HCT116 (cell line): ENCODE measurements around the gene TBCD. TPM values are rescaled to one million over a fixed set of nuclear protein-coding genes. Genes with fewer than 3 reads are reported as not detected.

Experiments
- ATAC-seq: fragments of 200-7000 bp; cut with Tn5 transposase; 2 replicates; pipeline ENCODE4 v1.9.1; 2020; ENCODE audit warnings: mild to moderate bottlenecking, moderate library complexity
- BruUV-seq: library from RNA; stranded (reverse); fragments of 400-500 nt; replicated peaks from 2 replicates; lab custom pipeline; 2021; lab: Mats Ljungman, UMichigan
- CTCF ChIA-PET: fragments of 300-600 bp; sonication (Branson Sonifier 250); formaldehyde crosslinking; loops from one replicate; lab custom pipeline; 2021; ENCODE audit warnings: antibody characterized with exemption; lab: Charles Lee
- POLR2A ChIA-PET: fragments of 300-600, 350-600 bp; sonication (Branson Sonifier 250); formaldehyde crosslinking; loops from one replicate; lab custom pipeline; 2021; ENCODE audit warnings: antibody characterized with exemption; lab: Charles Lee
- RAD21 ChIA-PET, 2 experiments: fragments of 300-600 bp; sonication (Branson Sonifier 250); formaldehyde crosslinking; loops; one replicate each; lab custom pipeline; 2023; ENCODE audit warnings: low total read pairs in 2 of 2; ENCODE audit not compliant: uncharacterized antibody in 2 of 2, unreplicated experiment in 2 of 2, low non-redundant PET in 1 of 2; lab: Charles Lee
- DNase-seq: peaks from one replicate; pipeline ENCODE4 v3.0.0-alpha.2; 2010; ENCODE audit warnings: low read depth, low spot score
- H2AFZ ChIP-seq: fragments of 200-600 bp; shearing (Covaris generic), sonication (generic); 2 replicates; pipeline ENCODE4 v1.6.1; 2017; ENCODE audit warnings: low read depth, mixed run types, mixed read lengths, antibody characterized with exemption, low read length; ENCODE audit not compliant: poor library complexity, severe bottlenecking
- H3K27ac ChIP-seq: 2 replicates; pipeline ENCODE4 v1.5.1; 2012; ENCODE audit warnings: low read depth, low read length
- H3K27me3 ChIP-seq: fragments of 200-600 bp; sonication (generic); 2 replicates; pipeline ENCODE4 v1.6.1; 2016; ENCODE audit warnings: mixed run types, low read length, mixed read lengths; ENCODE audit not compliant: insufficient read depth
- H3K36me3 ChIP-seq, 2 experiments: fragments of 200-500 bp in 1 of 2; fragments of 200-600 bp in 1 of 2; sonication (Bioruptor generic) in 1 of 2; sonication (generic) in 1 of 2; 2 replicates each; pipeline versions ENCODE4 v1.5.1 to v1.6.1; 2014 to 2016; ENCODE audit warnings: low read length in 2 of 2, inconsistent platforms in 1 of 2, mixed read lengths in 1 of 2, mixed run types in 1 of 2; ENCODE audit not compliant: insufficient read depth in 2 of 2, control insufficient read depth in 1 of 2
- H3K4me1 ChIP-seq, 2 experiments: fragments of 200-600 bp in 1 of 2; sonication (generic) in 1 of 2; 2 replicates each; pipeline versions ENCODE4 v1.5.1 to v1.6.1; 2012 to 2017; ENCODE audit warnings: low read length in 2 of 2, inconsistent platforms in 1 of 2, mild to moderate bottlenecking in 1 of 2, mixed read lengths in 1 of 2, mixed run types in 1 of 2, moderate library complexity in 1 of 2; ENCODE audit not compliant: insufficient read depth in 2 of 2, control insufficient read depth in 1 of 2
- H3K4me2 ChIP-seq: fragments of 200-600 bp; sonication (generic); 2 replicates; pipeline ENCODE4 v1.6.1; 2017; ENCODE audit warnings: mixed run types, low read length, mixed read lengths
- H3K4me3 ChIP-seq, 2 experiments: fragments of 200-600 bp in 1 of 2; sonication (generic) in 1 of 2; replicated peaks in 1 of 2; 2 replicates each; pipeline ENCODE4 v1.5.1; 2011 to 2016; ENCODE audit warnings: low read length in 2 of 2, control low read depth in 1 of 2, low read depth in 1 of 2, mild to moderate bottlenecking in 1 of 2, mixed read lengths in 1 of 2, mixed run types in 1 of 2
- H3K79me2 ChIP-seq: fragments of 200-600 bp; sonication (generic); 2 replicates; pipeline ENCODE4 v1.6.1; 2017; ENCODE audit warnings: mild to moderate bottlenecking, mixed run types, low read length, moderate library complexity, mixed read lengths; ENCODE audit not compliant: insufficient read depth
- H3K9ac ChIP-seq: fragments of 200-600 bp; sonication (generic); 2 replicates; pipeline ENCODE4 v1.6.1; 2016; ENCODE audit warnings: low read length, mixed read lengths
- H3K9me2 ChIP-seq: fragments of 200-600 bp; sonication (generic), shearing (Covaris generic); 2 replicates; pipeline ENCODE4 v1.6.1; 2017; ENCODE audit warnings: mixed run types, mild to moderate bottlenecking, moderate library complexity; ENCODE audit not compliant: insufficient read depth
- H3K9me3 ChIP-seq, 2 experiments: fragments of 200-500 bp in 1 of 2; fragments of 200-600 bp in 1 of 2; sonication (Bioruptor generic) in 1 of 2; sonication (generic) in 1 of 2; 2 replicates each; pipeline ENCODE4 v1.6.1; 2014 to 2017; ENCODE audit warnings: low read length in 2 of 2, mixed read lengths in 2 of 2, inconsistent platforms in 1 of 2, low read depth in 1 of 2, mild to moderate bottlenecking in 1 of 2, mixed run types in 1 of 2, moderate library complexity in 1 of 2; ENCODE audit not compliant: control insufficient read depth in 1 of 2, insufficient read depth in 1 of 2
- H4K20me1 ChIP-seq: fragments of 200-600 bp; sonication (generic), shearing (Covaris generic); 2 replicates; pipeline ENCODE4 v1.6.1; 2017; ENCODE audit warnings: mixed run types, mild to moderate bottlenecking, moderate library complexity; ENCODE audit not compliant: insufficient read depth
- CTCF ChIP-seq, 3 experiments: fragments of 200-600 bp in 1 of 3; sonication (generic) in 1 of 3; IDR thresholded peaks in 2 of 3; conservative IDR thresholded peaks in 1 of 3; 2 replicates each; pipeline ENCODE4 v1.5.1; 2012 to 2017; ENCODE audit warnings: low read depth in 2 of 3, low read length in 2 of 3, antibody characterized with exemption in 1 of 3, borderline replicate concordance in 1 of 3, control low read depth in 1 of 3, mild to moderate bottlenecking in 1 of 3, mixed read lengths in 1 of 3, mixed run types in 1 of 3, moderate library complexity in 1 of 3; ENCODE audit not compliant: insufficient read depth in 1 of 3
- EGR1 ChIP-seq: IDR thresholded peaks from 2 replicates; pipeline ENCODE4 v1.6.1; 2012; ENCODE audit warnings: low read depth
- EZH2 ChIP-seq: fragments of 200-600 bp; sonication (generic); IDR thresholded peaks from 2 replicates; pipeline ENCODE4 v1.6.1; 2017; ENCODE audit warnings: antibody characterized with exemption, mixed run types
- EZH2phosphoT487 ChIP-seq: fragments of 200-600 bp; IDR thresholded peaks from 2 replicates; pipeline ENCODE4 v1.6.1; 2018; ENCODE audit warnings: antibody characterized with exemption, borderline replicate concordance
- JUND ChIP-seq: IDR thresholded peaks from 2 replicates; pipeline ENCODE4 v1.6.1; 2012
- POLR2AphosphoS5 ChIP-seq: IDR thresholded peaks from 2 replicates; pipeline ENCODE4 v1.6.1; 2011; ENCODE audit warnings: mild to moderate bottlenecking, low read depth, low read length, moderate library complexity
- SIN3A ChIP-seq: IDR thresholded peaks from 2 replicates; pipeline ENCODE4 v1.6.1; 2012; ENCODE audit warnings: low read depth
- SRF ChIP-seq: IDR thresholded peaks from 2 replicates; pipeline ENCODE4 v1.6.1; 2012; ENCODE audit warnings: low read depth
- TCF7L2 ChIP-seq: IDR thresholded peaks from 2 replicates; pipeline ENCODE4 v1.7.0; 2011; ENCODE audit warnings: borderline replicate concordance, inconsistent platforms; ENCODE audit not compliant: insufficient read depth, insufficient read length; ENCODE audit errors: extremely low read depth
- YY1 ChIP-seq: IDR thresholded peaks from 2 replicates; pipeline ENCODE4 v1.6.1; 2011; ENCODE audit warnings: low read length, low read depth, moderate library complexity, mild to moderate bottlenecking; ENCODE audit not compliant: insufficient replicate concordance; ENCODE audit errors: extremely low read depth
- ZBTB33 ChIP-seq: IDR thresholded peaks from 2 replicates; pipeline ENCODE4 v1.6.1; 2011; ENCODE audit warnings: mild to moderate bottlenecking, low read length, moderate library complexity; ENCODE audit not compliant: insufficient replicate concordance; ENCODE audit errors: extremely low read depth
- ZFX ChIP-seq: fragments of 450-650 bp; IDR thresholded peaks from 2 replicates; pipeline ENCODE4 v1.6.1; 2017
- ZNF274 ChIP-seq: fragments of 200-500 bp; sonication (Bioruptor generic); IDR thresholded peaks from 2 replicates; pipeline ENCODE4 v1.6.1; 2014; ENCODE audit warnings: mild to moderate bottlenecking, low read depth, low read length, inconsistent platforms
- intact Hi-C: fragments of 100-400 bp; cut with micrococcal nuclease; formaldehyde crosslinking; loops from 2 replicates; pipeline ENCODE4 v1.10.0; 2022
- total RNA-seq: library from RNA; stranded (reverse); gene quantifications from one replicate; pipeline ENCODE4 v1.2.1, GENCODE V29; 2021; ENCODE audit not compliant: unreplicated experiment
- TF ChIP-seq, protein P1 (sequence below): IDR thresholded peaks from 2 replicates; pipeline ENCODE4 v1.6.1; 2012

The TBCD gene
- total RNA-seq, 1 experiment from 2014 or later: 152 TPM

- Histone ChIP-seq H3K9me3 (no peaks in the 10 kb centered on the region), H2AFZ (no peak overlapping the region), H3K27ac (no peak overlapping the region), H3K27me3 (no peaks in the 10 kb centered on the region), H3K4me1 (peaks cover 0 to 14% of the 10 kb centered on the region in 2 experiments; a peak in 2 of 4 replicates), H3K4me2 (no peak overlapping the region), H3K36me3 (no peaks in the 10 kb centered on the region; a peak in 1 of 4 replicates), H3K79me2 (peaks cover 30% of the 10 kb centered on the region; the same call in 1 of the 2 replicates), H4K20me1 (0 out of 2 replicates have a peak, but pooled peaks cover 3% of the 10 kb centered on the region), H3K9me2 (no peaks in the 10 kb centered on the region), H3K4me3 (no peak overlapping the region), H3K9ac (no peak overlapping the region)
- TF ChIP-seq EGR1: no peak
- TF ChIP-seq TCF7L2: no peak
- TF ChIP-seq JUND: no peak
- TF ChIP-seq POLR2AphosphoS5: no peak
- no peak for TF ChIP-seq SIN3A
- TF ChIP-seq ZNF274: no peak
- no peak for TF ChIP-seq YY1
- no peak for TF ChIP-seq SRF
- TF ChIP-seq ZFX: no peak
- TF ChIP-seq EZH2: no peak
- no peak for TF ChIP-seq CTCF (IDR thresholded peaks at IDR 0.05 in 2 of 3, conservative IDR thresholded peaks at IDR 0.05 in 1 of 3; ENCODE audit: borderline replicate concordance in 1 of 3, insufficient read depth in 1 of 3, low read depth in 2 of 3, low read length in 2 of 3)
- TF ChIP-seq, protein P1, sequence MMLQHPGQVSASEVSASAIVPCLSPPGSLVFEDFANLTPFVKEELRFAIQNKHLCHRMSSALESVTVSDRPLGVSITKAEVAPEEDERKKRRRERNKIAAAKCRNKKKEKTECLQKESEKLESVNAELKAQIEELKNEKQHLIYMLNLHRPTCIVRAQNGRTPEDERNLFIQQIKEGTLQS: no peak
- no peak for TF ChIP-seq EZH2phosphoT487
- no peak for TF ChIP-seq ZBTB33
- ChIA-PET POLR2A (no interaction called here), CTCF (no interaction called here), RAD21 (no interaction called here)
- intact Hi-C loops: no loop called here
- ATAC-seq: no peak
- no peak for DNase-seq
- BruUV-seq: no TSS peak
Observed at GRCh38 chr17:82882715-82883418, 131.0 kb downstream of the TBCD start.
